ENCODE data around the gene METRNL.

- TF ChIP-seq POLR2A (IDR thresholded peaks at IDR 0.05) (no peak), CTCF (IDR thresholded peaks at IDR 0.05) (no peak), POLR2AphosphoS5 (IDR thresholded peaks at IDR 0.05; ENCODE audit: insufficient read depth in 1 of 2, low read depth in 1 of 2) (no peak)
Measured at GRCh38 chr17:83077939-83078338, 1.5 kb upstream of the METRNL start.
